Colon (tissue), 2 donors: Measurements from ENCODE around the gene STIP1.
A peak's percentile ranks its signal among the peaks of the same experiment; 100 is the strongest.

ENCODE experiments used
- FAIRE-seq: peaks from 2 replicates; lab custom pipeline; 2012; peaks lifted over from hg19 to GRCh38; lab: Jason Lieb, UNC
- donor health status: control.
- donor health status: control.

Gene STIP1

DNA sequence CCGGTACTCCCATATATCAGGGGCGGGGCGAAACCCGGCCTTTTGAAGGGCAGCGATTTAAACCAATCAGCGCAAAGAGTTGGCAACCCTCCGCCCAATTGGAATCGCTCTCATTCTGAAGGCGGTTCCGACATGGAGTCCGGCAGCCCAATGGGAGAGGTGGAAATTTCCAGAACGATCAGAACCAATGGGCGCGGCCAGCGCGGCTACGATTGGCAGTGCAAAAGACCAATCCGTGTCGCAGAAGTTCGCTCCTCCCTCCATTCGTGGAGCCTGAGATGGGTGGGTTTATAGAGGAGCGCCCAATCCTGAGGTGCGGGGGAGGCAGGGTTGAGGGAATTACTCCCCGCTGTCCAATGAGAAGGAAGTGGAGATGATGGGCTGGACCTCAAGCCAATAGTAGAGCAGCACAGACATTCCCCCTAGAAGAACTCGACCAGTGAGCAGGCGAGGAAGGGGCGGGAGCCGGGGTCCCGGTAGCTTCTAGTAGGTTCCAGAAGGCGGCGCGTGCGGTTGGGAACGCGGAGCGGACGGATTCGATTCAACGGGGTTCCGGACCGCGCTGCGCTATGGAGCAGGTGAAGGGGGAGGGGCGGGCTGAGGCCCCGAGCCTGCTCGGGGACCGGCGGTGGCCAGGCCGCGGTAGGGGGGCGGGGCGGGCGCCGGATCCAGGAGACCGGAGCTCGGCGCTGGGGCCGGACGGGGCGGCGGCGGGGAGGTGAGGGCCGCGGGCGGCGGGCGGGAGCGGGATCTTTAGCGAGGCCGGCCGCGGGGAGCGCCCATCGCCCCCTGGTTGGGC is at the start of gene STIP1:
Gene STIP1 (plus strand): TSS at position 479 of the 799 bp plus-strand sequence. CDS start 91 bp downstream, at position 570.
- FAIRE-seq = peak; percentile 69

- FAIRE-seq = no peak
Observed at GRCh38 chr11:64136765-64137441, 49.1 kb upstream of the STIP1 start.

GRCh38 chr11:64138398-64138797 is 47.6 kb upstream of the STIP1 start:
- no peak for FAIRE-seq

DNA sequence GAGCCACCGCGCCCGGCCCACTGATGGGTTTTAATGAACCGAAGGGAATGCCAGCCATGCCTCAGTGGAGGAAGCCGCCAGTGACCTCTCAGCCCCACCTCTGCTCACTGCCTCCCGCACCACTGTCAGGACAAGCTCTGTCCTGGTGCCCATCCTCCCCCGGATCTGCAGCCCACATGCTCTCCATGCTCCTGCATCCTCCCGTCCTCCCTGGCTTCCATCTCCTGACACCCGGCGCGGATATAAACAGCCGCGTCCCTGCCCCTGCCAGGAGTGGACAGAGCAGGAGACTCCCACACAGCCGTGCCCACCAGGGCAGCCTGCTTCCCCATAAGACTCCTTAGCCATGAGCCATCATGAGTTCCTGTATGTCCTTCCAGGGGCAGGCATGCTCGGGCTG is 46.9 kb upstream of the STIP1 start:
- no peak for FAIRE-seq

GRCh38 chr11:64140082-64140481 is 45.9 kb upstream of the STIP1 start:
- FAIRE-seq = no peak

GRCh38 chr11:64141081-64141783 is 44.7 kb upstream of the STIP1 start:
- FAIRE-seq = no peak

- FAIRE-seq = no peak
Observed at GRCh38 chr11:64144587-64145472, 41.1 kb upstream of the STIP1 start.

- FAIRE-seq = no peak
Observed at GRCh38 chr11:64146036-64146955, 39.7 kb upstream of the STIP1 start.

GRCh38 chr11:64148226-64148916 is 37.6 kb upstream of the STIP1 start:
- no peak for FAIRE-seq

DNA sequence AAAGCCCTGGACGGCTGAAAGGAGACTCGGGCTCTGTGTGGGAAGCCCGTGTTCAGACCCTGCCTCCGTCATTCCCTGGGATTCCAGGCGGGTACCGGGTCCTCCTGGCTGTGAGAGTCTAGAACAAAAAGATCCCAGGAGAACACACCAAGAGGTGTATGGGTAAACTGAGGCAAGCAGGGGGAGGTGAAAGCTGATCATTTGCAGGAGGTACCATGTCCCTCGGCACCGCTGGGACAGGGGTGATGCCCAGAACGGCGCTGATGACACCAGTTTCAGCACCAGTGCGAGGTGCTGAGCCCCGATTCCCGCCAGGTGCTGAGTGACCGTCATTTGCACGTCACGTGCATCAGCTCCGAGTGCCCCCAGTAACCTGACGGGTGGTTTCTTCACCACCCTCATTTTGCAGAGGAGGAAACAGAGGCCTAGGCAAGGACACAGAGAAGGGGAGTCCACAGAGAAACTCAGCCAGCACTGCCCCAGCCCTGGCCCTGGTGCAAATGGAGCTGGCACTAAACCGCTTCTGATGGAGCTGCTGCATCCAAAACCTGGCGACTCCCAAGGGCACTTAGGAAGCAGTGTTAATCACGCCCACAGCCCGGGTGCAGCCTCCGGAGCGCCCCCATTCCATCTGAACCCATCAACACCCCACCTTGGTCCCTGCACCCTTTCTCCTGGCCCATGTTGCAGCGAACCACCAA is 36.9 kb upstream of the STIP1 start:
- FAIRE-seq = no peak

GRCh38 chr11:64150051-64150450 is 35.9 kb upstream of the STIP1 start:
- FAIRE-seq = no peak

DNA sequence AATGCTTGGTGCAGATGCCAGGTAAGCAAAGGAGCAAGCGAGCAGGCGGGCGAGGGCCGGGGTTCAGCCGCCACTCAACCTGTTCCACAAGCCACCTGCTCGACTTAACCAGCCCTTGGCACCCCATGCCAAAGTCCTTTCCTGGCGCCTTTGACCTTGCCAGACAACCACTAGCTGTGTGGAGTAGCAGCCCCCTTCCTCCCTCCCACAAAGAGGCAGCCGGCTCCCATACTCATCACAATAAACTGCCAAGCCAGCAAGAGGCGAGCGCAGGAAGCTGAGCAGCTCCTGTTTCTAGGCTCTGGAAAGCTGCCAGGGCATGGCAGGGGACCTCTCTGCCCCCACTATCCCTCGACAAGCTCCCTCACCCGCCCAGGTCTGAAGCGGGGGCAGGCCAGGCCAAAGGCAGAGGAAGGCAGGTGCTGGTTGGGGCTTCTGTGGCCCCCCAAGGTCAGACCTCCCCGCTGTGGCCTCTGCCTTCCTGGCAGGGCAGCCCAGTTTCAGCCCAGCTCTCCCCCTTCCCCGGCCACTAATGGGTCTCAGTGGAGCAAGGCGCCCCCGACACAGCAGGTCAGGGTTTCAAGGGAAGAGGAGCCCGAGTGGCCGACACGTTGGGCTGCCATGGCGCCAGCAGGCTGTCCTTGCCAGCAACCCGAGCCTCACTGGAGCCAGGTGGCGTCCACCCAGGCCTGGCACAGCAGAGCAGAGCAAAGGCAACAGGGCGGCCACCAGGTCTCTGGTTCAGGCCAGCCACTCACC is 35.3 kb upstream of the STIP1 start:
- no peak for FAIRE-seq

- FAIRE-seq = no peak
Observed at GRCh38 chr11:64151337-64151736, 34.6 kb upstream of the STIP1 start.

DNA sequence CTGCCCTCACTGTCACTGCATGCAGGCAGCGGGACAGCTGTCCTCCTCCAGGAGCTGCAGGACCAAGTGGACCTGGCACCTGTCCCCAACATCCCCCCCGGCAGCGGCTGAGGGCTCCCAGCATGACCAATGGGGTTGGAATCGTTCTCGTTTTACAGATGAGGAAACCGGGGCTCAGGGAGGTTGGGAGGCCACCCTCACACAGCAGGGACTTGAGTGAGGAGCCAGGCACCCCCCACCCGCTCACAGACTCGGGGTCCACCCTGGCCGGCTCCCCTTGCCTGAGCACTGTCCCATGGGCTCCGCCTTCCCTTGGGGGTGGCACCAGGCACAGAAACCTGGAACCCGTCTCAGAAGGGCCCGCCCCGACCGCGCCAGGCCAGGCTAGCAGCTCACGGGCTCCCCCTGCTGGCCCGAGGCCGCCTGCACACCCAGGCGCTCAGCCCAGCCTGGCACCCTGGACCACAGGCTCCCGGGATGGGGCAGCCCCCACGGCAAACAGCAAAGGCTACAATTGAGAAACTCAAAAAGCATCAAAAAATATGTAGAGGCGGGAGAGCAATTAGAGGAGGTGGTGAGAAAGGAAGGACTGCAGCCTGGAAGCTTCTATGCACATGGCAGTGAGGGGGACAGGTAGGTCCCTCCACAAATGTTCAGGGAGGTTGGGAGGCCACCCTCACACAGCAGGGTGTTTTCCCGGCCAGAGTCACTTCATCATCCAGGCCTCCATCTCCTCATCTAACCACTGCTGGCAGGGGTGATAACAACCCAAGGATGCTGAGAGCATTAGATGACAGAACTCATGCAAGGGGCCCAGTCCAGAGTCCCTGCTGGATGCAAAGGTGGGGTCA is 32.9 kb upstream of the STIP1 start:
- FAIRE-seq = no peak

DNA sequence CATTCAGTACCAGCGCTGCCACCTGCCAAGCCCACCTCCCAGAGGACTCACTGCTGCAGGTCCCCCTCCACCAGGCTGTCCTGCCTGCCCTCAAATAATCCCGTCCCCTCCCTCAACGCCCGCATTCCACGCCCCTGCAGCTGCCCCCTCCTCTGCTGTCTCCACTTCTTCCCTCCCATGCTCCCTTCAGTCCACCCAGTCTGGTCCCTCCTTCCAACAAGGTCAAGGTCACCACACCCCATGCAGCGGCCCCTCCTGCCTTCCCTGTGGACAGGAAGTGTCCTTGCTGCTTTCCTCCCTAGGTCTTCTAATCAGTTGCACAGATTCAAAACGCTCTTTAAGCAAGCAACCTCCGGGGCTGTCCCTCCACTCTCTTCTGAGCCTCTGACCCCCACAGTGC is 32.2 kb upstream of the STIP1 start:
- FAIRE-seq = no peak

GRCh38 chr11:64156235-64157011 is 29.5 kb upstream of the STIP1 start:
- FAIRE-seq = no peak
